ENCODE data around the gene CMTM3.
"Not testable (repeated sequence)": the region's sequence is repeated elsewhere in the genome, so short reads cannot be mapped to it uniquely, and the experiment has no call there.

The CMTM3 gene

GRCh38 chr16:66658143-66658859, 53.8 kb downstream of the CMTM3 start:
- DNase-seq (ENCODE audit: insufficient read length, low spot score), result no peak
- FAIRE-seq, result no peak

GRCh38 chr16:66658860-66659190, 54.3 kb downstream of the CMTM3 start:
- no peak for FAIRE-seq
- DNase-seq (ENCODE audit: insufficient read length, low spot score), result no peak

- FAIRE-seq (no peak), DNase-seq (ENCODE audit: insufficient read length, low spot score) (no peak)
Measured at GRCh38 chr16:66660422-66661209, 56.1 kb downstream of the CMTM3 start.

- DNase-seq (ENCODE audit: insufficient read length, low spot score) (no peak), FAIRE-seq (no peak)
Measured at GRCh38 chr16:66661210-66661560, 56.7 kb downstream of the CMTM3 start.

GRCh38 chr16:66661671-66662346, 57.3 kb downstream of the CMTM3 start:
- FAIRE-seq; DNase-seq (ENCODE audit: insufficient read length, low spot score): not testable (repeated sequence)

- DNase-seq (ENCODE audit: insufficient read length, low spot score), result no peak
Measured at GRCh38 chr16:66662445-66663194, 58.1 kb downstream of the CMTM3 start.

More at GRCh38 chr16:66662445-66663194, 58.1 kb downstream of the CMTM3 start:
- FAIRE-seq, result no peak
